Activated CD4-positive, alpha-beta memory T cell treated with anti-CD3 and anti-CD28 coated beads, Interleukin-2, amount 10 ng/mL, durations not matched to agents 7 days and 5 days (primary cell): ENCODE results near the gene SUMF1. TPM values are rescaled to one million over a fixed set of nuclear protein-coding genes. Genes with fewer than 3 reads are reported as not detected.

Experiments used
- CTCF ChIA-PET: fragments of 350-600 bp; sonication (Branson Sonifier 250); formaldehyde crosslinking; loops from one replicate; lab custom pipeline; 2021; ENCODE audit warnings: antibody characterized with exemption, inconsistent platforms; lab: Charles Lee
- POLR2A ChIA-PET: fragments of 350-600 bp; sonication (Branson Sonifier 250); formaldehyde crosslinking; loops from one replicate; lab custom pipeline; 2021; ENCODE audit warnings: antibody characterized with exemption; lab: Charles Lee
- DNase-seq: peaks from one replicate; pipeline ENCODE4 v3.0.0-alpha.2; 2020
- H3K27ac Mint-ChIP-seq: one replicate; pipeline ENCODE4 v1.8.0; 2021; ENCODE audit warnings: mild to moderate bottlenecking, mixed read lengths
- H3K27me3 Mint-ChIP-seq: one replicate; pipeline ENCODE4 v1.8.0; 2021; ENCODE audit warnings: mixed read lengths
- H3K36me3 Mint-ChIP-seq: one replicate; pipeline ENCODE4 v1.8.0; 2021; ENCODE audit warnings: low read depth, mixed read lengths
- H3K4me1 Mint-ChIP-seq: one replicate; pipeline ENCODE4 v1.8.0; 2021; ENCODE audit warnings: mixed read lengths
- H3K4me3 Mint-ChIP-seq: one replicate; pipeline ENCODE4 v1.8.0; 2021; ENCODE audit warnings: mild to moderate bottlenecking, mixed read lengths
- H3K9me3 Mint-ChIP-seq: one replicate; pipeline ENCODE4 v1.8.0; 2021; ENCODE audit warnings: mixed read lengths
- total RNA-seq, 2 experiments: library from RNA; stranded (reverse); gene quantifications; one replicate each; pipeline ENCODE4 v1.2.3, GENCODE V29; 2021

SUMF1 gene
- total RNA-seq, 2 experiments from 2014 or later = 7.1 to 7.3 TPM

GRCh38 chr3:4494895-4495264, 27.8 kb upstream of the SUMF1 start:
- CTCF ChIA-PET = interaction anchor here (0.9 to 5.4 kb wide), 6 partner anchors 9 to 143 kb away, joined by 3 to 51 read pairs (median 11); no protein-coding TSS in a partner anchor
- POLR2A ChIA-PET = interaction anchor here (1.1 to 6.1 kb wide), 12 partner anchors 11 to 693 kb away, joined by 3 to 93 read pairs (median 17); partner anchors contain the start of genes EDEM1 and SUMF1
- peaks cover 34% of the 10 kb centered on the region for H3K4me1 Mint-ChIP-seq

GRCh38 chr3:4493941-4494894, 27.1 kb upstream of the SUMF1 start:
- H3K4me3 Mint-ChIP-seq = peak overlapping the region; percentile 82
- H3K27ac Mint-ChIP-seq = peak overlapping the region; percentile 65
- no peaks in the 10 kb centered on the region for H3K9me3 Mint-ChIP-seq
- peaks cover 39% of the 10 kb centered on the region for H3K36me3 Mint-ChIP-seq
- H3K27me3 Mint-ChIP-seq = peaks cover 13% of the 10 kb centered on the region
- H3K4me1 Mint-ChIP-seq = peaks cover 34% of the 10 kb centered on the region
- ChIA-PET POLR2A (interaction anchor here (0.6 to 6.1 kb wide), 24 partner anchors 11 to 695 kb away, joined by 3 to 93 read pairs (median 6); partner anchors contain the start of genes EDEM1 and SUMF1), CTCF (interaction anchor here (0.8 to 5.4 kb wide), 14 partner anchors 10 to 628 kb away, joined by 3 to 51 read pairs (median 6); partner anchors contain the start of gene SUMF1)
- peak; percentile 24 for DNase-seq

More at GRCh38 chr3:4494895-4495264, 27.8 kb upstream of the SUMF1 start:
- Mint-ChIP-seq H3K9me3 (no peaks in the 10 kb centered on the region), H3K4me3 (peak overlapping the region; percentile 82), H3K27ac (peak overlapping the region; percentile 65), H3K36me3 (peaks cover 42% of the 10 kb centered on the region), H3K27me3 (peaks cover 13% of the 10 kb centered on the region)
- DNase-seq = no peak

GRCh38 chr3:4493014-4493940, 26.2 kb upstream of the SUMF1 start, which contains the start of gene ITPR1:
Gene ITPR1, plus strand, starts transcription at chr3:4493348. Its CDS starts 23,144 bp downstream, at chr3:4516492.
- Mint-ChIP-seq H3K27me3 (peaks cover 19% of the 10 kb centered on the region), H3K4me1 (peaks cover 34% of the 10 kb centered on the region), H3K27ac (peak within 1 kb of the TSS; percentile 65), H3K36me3 (peaks cover 36% of the 10 kb centered on the region), H3K9me3 (no peaks in the 10 kb centered on the region), H3K4me3 (peak within 1 kb of the TSS; percentile 82)
- ChIA-PET CTCF (interaction anchor here (0.8 to 5.4 kb wide), 17 partner anchors 11 to 629 kb away, joined by 3 to 51 read pairs (median 5); partner anchors contain the start of gene SUMF1), POLR2A (interaction anchor here (0.6 to 6.1 kb wide), 28 partner anchors 12 to 696 kb away, joined by 3 to 93 read pairs (median 5); partner anchors contain the start of gene SUMF1)
- DNase-seq = peak; percentile 99

GRCh38 chr3:4492208-4493013, 25.3 kb upstream of the SUMF1 start:
- CTCF ChIA-PET = interaction anchor here (0.9 to 5.4 kb wide), 14 partner anchors 12 to 630 kb away, joined by 3 to 51 read pairs (median 6); partner anchors contain the start of gene SUMF1
- DNase-seq = peak; percentile 56
- Mint-ChIP-seq H3K36me3 (peaks cover 30% of the 10 kb centered on the region), H3K4me1 (peaks cover 32% of the 10 kb centered on the region), H3K27ac (no peak overlapping the region), H3K9me3 (no peaks in the 10 kb centered on the region), H3K27me3 (peaks cover 22% of the 10 kb centered on the region), H3K4me3 (peak overlapping the region; percentile 82)
- POLR2A ChIA-PET = interaction anchor here (0.6 to 6.1 kb wide), 21 partner anchors 13 to 631 kb away, joined by 3 to 93 read pairs (median 6); partner anchors contain the start of gene SUMF1

GRCh38 chr3:4491855-4492207, 24.8 kb upstream of the SUMF1 start:
- no peak overlapping the region for H3K27ac Mint-ChIP-seq
- POLR2A ChIA-PET = interaction anchor here (1.8 to 6.1 kb wide), 8 partner anchors 14 to 141 kb away, joined by 5 to 93 read pairs (median 32); partner anchors contain the start of gene SUMF1
- peak overlapping the region; percentile 82 for H3K4me3 Mint-ChIP-seq
- H3K9me3 Mint-ChIP-seq = no peaks in the 10 kb centered on the region
- H3K36me3 Mint-ChIP-seq = peaks cover 24% of the 10 kb centered on the region
- peaks cover 30% of the 10 kb centered on the region for H3K4me1 Mint-ChIP-seq
- no peak for DNase-seq
- CTCF ChIA-PET = interaction anchor here (1.4 to 5.4 kb wide), 7 partner anchors 15 to 220 kb away, joined by 3 to 51 read pairs (median 7); no protein-coding TSS in a partner anchor
- peaks cover 22% of the 10 kb centered on the region for H3K27me3 Mint-ChIP-seq

- no peak for DNase-seq
- CTCF ChIA-PET = no interaction called here
- POLR2A ChIA-PET = no interaction called here
- H3K9me3 Mint-ChIP-seq = no peaks in the 10 kb centered on the region
- no peaks in the 10 kb centered on the region for H3K36me3 Mint-ChIP-seq
- peaks cover 10% of the 10 kb centered on the region for H3K4me1 Mint-ChIP-seq
- no peak overlapping the region for H3K27ac Mint-ChIP-seq
- H3K27me3 Mint-ChIP-seq = peaks cover 11% of the 10 kb centered on the region
- H3K4me3 Mint-ChIP-seq = no peak overlapping the region
Measured at GRCh38 chr3:4478261-4478660, 11.2 kb upstream of the SUMF1 start.

- Mint-ChIP-seq H3K27me3 (peaks cover 20% of the 10 kb centered on the region), H3K36me3 (no peaks in the 10 kb centered on the region), H3K4me3 (no peak overlapping the region), H3K4me1 (peaks cover 10% of the 10 kb centered on the region), H3K27ac (no peak overlapping the region), H3K9me3 (no peaks in the 10 kb centered on the region)
- ChIA-PET CTCF (interaction anchor here (1.4 kb wide), 1 partner anchor 16 kb away, joined by 3 read pairs; the partner anchor contains the start of gene ITPR1), POLR2A (interaction anchor here (2.3 kb wide), 1 partner anchor 17 kb away, joined by 17 read pairs; the partner anchor contains the start of gene ITPR1)
- no peak for DNase-seq
Measured at GRCh38 chr3:4476496-4476895, 9.4 kb upstream of the SUMF1 start.

- POLR2A ChIA-PET = interaction anchor here (2.3 kb wide), 1 partner anchor 18 kb away, joined by 17 read pairs; the partner anchor contains the start of gene ITPR1
- no peak overlapping the region for H3K4me3 Mint-ChIP-seq
- peaks cover 20% of the 10 kb centered on the region for H3K27me3 Mint-ChIP-seq
- H3K36me3 Mint-ChIP-seq = no peaks in the 10 kb centered on the region
- H3K4me1 Mint-ChIP-seq = peaks cover 10% of the 10 kb centered on the region
- no peak for DNase-seq
- CTCF ChIA-PET = interaction anchor here (1.4 kb wide), 1 partner anchor 17 kb away, joined by 3 read pairs; the partner anchor contains the start of gene ITPR1
- no peak overlapping the region for H3K27ac Mint-ChIP-seq
- no peaks in the 10 kb centered on the region for H3K9me3 Mint-ChIP-seq
Measured at GRCh38 chr3:4475804-4476203, 8.7 kb upstream of the SUMF1 start.

GRCh38 chr3:4474683-4475490, 7.8 kb upstream of the SUMF1 start:
- Mint-ChIP-seq H3K4me3 (no peak overlapping the region), H3K27ac (no peak overlapping the region), H3K4me1 (peaks cover 10% of the 10 kb centered on the region), H3K9me3 (no peaks in the 10 kb centered on the region), H3K27me3 (peaks cover 19% of the 10 kb centered on the region), H3K36me3 (no peaks in the 10 kb centered on the region)
- CTCF ChIA-PET = interaction anchor here (0.8 to 1.6 kb wide), 3 partner anchors 18 to 124 kb away, joined by 3 to 7 read pairs (median 3); partner anchors contain the start of gene ITPR1
- peak; percentile 36 for DNase-seq
- POLR2A ChIA-PET = interaction anchor here (1.3 to 2.3 kb wide), 2 partner anchors 19 to 81 kb away, joined by 3 to 17 read pairs; partner anchors contain the start of gene ITPR1

GRCh38 chr3:4472766-4473165, 5.7 kb upstream of the SUMF1 start:
- peaks cover 10% of the 10 kb centered on the region for H3K4me1 Mint-ChIP-seq
- H3K9me3 Mint-ChIP-seq = no peaks in the 10 kb centered on the region
- H3K27me3 Mint-ChIP-seq = peaks cover 16% of the 10 kb centered on the region
- no peak for DNase-seq
- H3K4me3 Mint-ChIP-seq = no peak overlapping the region
- CTCF ChIA-PET = no interaction called here
- no peak overlapping the region for H3K27ac Mint-ChIP-seq
- POLR2A ChIA-PET = interaction anchor here (1.5 kb wide), 1 partner anchor 20 kb away, joined by 3 read pairs; the partner anchor contains the start of gene ITPR1
- no peaks in the 10 kb centered on the region for H3K36me3 Mint-ChIP-seq
